Measurements from ENCODE around the gene CDK1.

GRCh38 chr10:60827791-60828488 lies 49.7 kb downstream of the CDK1 start:
- TF ChIP-seq CTCF (IDR thresholded peaks at IDR 0.05) (no peak), POLR2AphosphoS5 (IDR thresholded peaks at IDR 0.05) (peak in 1 of 2 donors; percentile 31), EP300 (IDR thresholded peaks at IDR 0.05) (peak in 1 of 4 donors; percentile 59)

All from upper lobe of left lung (tissue), 4 donors.